A549 (cell line): Measurements from ENCODE around the gene SARM1.

Experiments used
- CHD2 ChIP-seq: fragments of 150-350 bp; IDR thresholded peaks from 2 replicates; pipeline ENCODE4 v1.6.1; 2014; ENCODE audit warnings: low read length; ENCODE audit not compliant: partially characterized antibody
- CHD4 ChIP-seq: fragments of 200-600 bp; sonication (generic); IDR thresholded peaks from 2 replicates; pipeline ENCODE4 v1.6.1; 2016; ENCODE audit warnings: antibody characterized with exemption, mild to moderate bottlenecking, borderline replicate concordance
- CTCF ChIP-seq: fragments of >200 bp; sonication (Bioruptor Twin); formaldehyde crosslinking; IDR thresholded peaks from 3 replicates; pipeline ENCODE4 v1.5.1; 2016
- HMGXB4 ChIP-seq: fragments of 250-450 bp; sonication (Bioruptor Pico); IDR thresholded peaks from 2 replicates; pipeline ENCODE4 v1.5.0; 2021; ENCODE audit warnings: mild to moderate bottlenecking, moderate library complexity, borderline replicate concordance
- JUN ChIP-seq, 2 experiments: fragments of >200 bp; sonication (Bioruptor Twin); formaldehyde crosslinking; IDR thresholded peaks; 2 replicates in 1 of 2; 3 replicates in 1 of 2; pipeline ENCODE4 v1.6.1; 2016 to 2017
- MAFK ChIP-seq: fragments of 450-650 bp; IDR thresholded peaks from 2 replicates; pipeline ENCODE4 v1.6.1; 2014; ENCODE audit not compliant: partially characterized antibody
- NFE2L2 ChIP-seq: fragments of 150-350 bp; conservative IDR thresholded peaks from 2 replicates; pipeline ENCODE4 v1.6.1; 2014; ENCODE audit warnings: low read length
- NR3C1 ChIP-seq: fragments of >200 bp; sonication (Bioruptor Twin); formaldehyde crosslinking; IDR thresholded peaks from 3 replicates; pipeline ENCODE4 v1.6.1; 2017
- PBX3 ChIP-seq: IDR thresholded peaks from 2 replicates; pipeline ENCODE4 v1.6.1; 2012
- POLR2A ChIP-seq: IDR thresholded peaks from 2 replicates; pipeline ENCODE4 v1.6.1; 2012; ENCODE audit warnings: mild to moderate bottlenecking, low read length
- RFX5 ChIP-seq: fragments of 450-650 bp; IDR thresholded peaks from 2 replicates; pipeline ENCODE4 v1.7.1; 2014; ENCODE audit warnings: antibody characterized with exemption, mild to moderate bottlenecking, moderate library complexity
- RNF2 ChIP-seq: fragments of 200-600 bp; sonication (generic); IDR thresholded peaks from 2 replicates; pipeline ENCODE4 v1.6.1; 2016; ENCODE audit warnings: low read depth, mild to moderate bottlenecking, antibody characterized with exemption, moderate library complexity, borderline replicate concordance
- SMC3 ChIP-seq: fragments of >200 bp; sonication (Bioruptor Twin); formaldehyde crosslinking; IDR thresholded peaks from 3 replicates; pipeline ENCODE4 v1.6.1; 2018; ENCODE audit warnings: inconsistent platforms
- TP53 ChIP-seq: fragments of 250-450 bp; sonication (Bioruptor Pico); IDR thresholded peaks from 2 replicates; pipeline ENCODE4 v1.5.0; 2021; ENCODE audit warnings: mild to moderate bottlenecking, moderate library complexity

- TF ChIP-seq JUN (IDR thresholded peaks at IDR 0.05), result no peak
- TF ChIP-seq HMGXB4 (CRISPR knock-in tag), result no peak
- no peak for TF ChIP-seq CTCF
- no peak for TF ChIP-seq PBX3
- TF ChIP-seq NR3C1, result no peak
- no peak for TF ChIP-seq POLR2A
- TF ChIP-seq NFE2L2, result no peak
- no peak for TF ChIP-seq MAFK
- TF ChIP-seq TP53 (CRISPR knock-in tag), result no peak
- no peak for TF ChIP-seq RNF2
- no peak for TF ChIP-seq CHD2
- no peak for TF ChIP-seq RFX5
- TF ChIP-seq CHD4, result no peak
- no peak for TF ChIP-seq SMC3
These were observed 24.1 kb upstream of the SARM1 start for GRCh38 chr17:28347261-28347891.
